Stimulated activated CD4-positive, alpha-beta T cell treated with anti-CD3 and anti-CD28 coated beads, Interleukin-1b, Interleukin-23, amount 100 ng/mL, for 48 hours (primary cell): ENCODE data around the gene GOPC.
A peak's percentile ranks its signal among the peaks of the same experiment; 100 is the strongest.
"Not testable (repeated sequence)": the region's sequence is repeated elsewhere in the genome, so short reads cannot be mapped to it uniquely, and the experiment has no call there.

Experiments
- DNase-seq: peaks from one replicate; pipeline ENCODE4 v3.0.0-alpha.2; 2020

The GOPC gene

GRCh38 chr6:117548797-117549301 lies 53.5 kb downstream of the GOPC start:
- DNase-seq = peak; percentile 9

- DNase-seq = peak; percentile 30
These were observed 54.4 kb downstream of the GOPC start for GRCh38 chr6:117547688-117548621.

GRCh38 chr6:117546674-117547073 lies 55.6 kb downstream of the GOPC start:
- no peak for DNase-seq

- DNase-seq = no peak
These were observed 57.1 kb downstream of the GOPC start for GRCh38 chr6:117545161-117545595.

GRCh38 chr6:117544716-117545115 lies 57.6 kb downstream of the GOPC start:
- no peak for DNase-seq

GRCh38 chr6:117542493-117542892 lies 59.8 kb downstream of the GOPC start:
- no peak for DNase-seq

GRCh38 chr6:117540670-117541069 lies 61.6 kb downstream of the GOPC start:
- DNase-seq = no peak

GRCh38 chr6:117538615-117539014 lies 63.7 kb downstream of the GOPC start:
- DNase-seq = no peak

- DNase-seq = no peak
These were observed 66.0 kb downstream of the GOPC start for GRCh38 chr6:117536317-117536716.

- DNase-seq = no peak
These were observed 67.3 kb downstream of the GOPC start for GRCh38 chr6:117534974-117535373.

- DNase-seq = no peak
These were observed 68.5 kb downstream of the GOPC start for GRCh38 chr6:117533775-117534174.

GRCh38 chr6:117531809-117532725 lies 70.2 kb downstream of the GOPC start:
- DNase-seq = no peak

GRCh38 chr6:117531346-117531745 lies 71.0 kb downstream of the GOPC start:
- no peak for DNase-seq

GRCh38 chr6:117530467-117531242 lies 71.7 kb downstream of the GOPC start:
- no peak for DNase-seq

GRCh38 chr6:117525607-117526006 lies 76.7 kb downstream of the GOPC start:
- DNase-seq = no peak

- no peak for DNase-seq
These were observed 80.4 kb downstream of the GOPC start for GRCh38 chr6:117521791-117522502.

- no peak for DNase-seq
These were observed 81.5 kb downstream of the GOPC start for GRCh38 chr6:117520603-117521395.

- no peak for DNase-seq
These were observed 83.4 kb downstream of the GOPC start for GRCh38 chr6:117518870-117519269.

GRCh38 chr6:117517995-117518394 lies 84.3 kb downstream of the GOPC start:
- DNase-seq = not testable (repeated sequence)

GRCh38 chr6:117515326-117515725 lies 87.0 kb downstream of the GOPC start:
- no peak for DNase-seq

GRCh38 chr6:117514655-117515054 lies 87.7 kb downstream of the GOPC start:
- no peak for DNase-seq
